GM23338 (cell line): ENCODE results near the gene NHEJ1. TPM values are rescaled to one million over a fixed set of nuclear protein-coding genes. Genes with fewer than 3 reads are reported as not detected.

Source experiments
- ATAC-seq: fragments of 200-7000 bp; cut with Tn5 transposase; 3 replicates; pipeline ENCODE4 v1.9.1; 2020
- DNase-seq: peaks from one replicate; pipeline ENCODE4 v3.0.0-alpha.2; 2015; ENCODE audit warnings: low spot score
- H2AFZ ChIP-seq: fragments of 200-600 bp; sonication (generic); 2 replicates; pipeline ENCODE4 v1.8.0; 2016; ENCODE audit warnings: antibody characterized with exemption, mild to moderate bottlenecking, moderate library complexity
- H3F3A ChIP-seq: fragments of 200-600 bp; sonication (generic); replicated peaks from 2 replicates; pipeline ENCODE4 v1.8.0; 2017; ENCODE audit warnings: antibody characterized with exemption, mixed run types, low read depth
- H3K27ac ChIP-seq: fragments of 200-600 bp; sonication (generic); 2 replicates; pipeline ENCODE4 v1.6.1; 2016; ENCODE audit warnings: low read depth
- H3K27me3 ChIP-seq: fragments of 200-600 bp; sonication (generic); 2 replicates; pipeline ENCODE4 v1.8.0; 2016; ENCODE audit warnings: mild to moderate bottlenecking, mixed run types, moderate library complexity; ENCODE audit not compliant: insufficient read depth
- H3K36me3 ChIP-seq: fragments of 200-600 bp; sonication (generic); 2 replicates; pipeline ENCODE4 v1.8.0; 2016; ENCODE audit warnings: mild to moderate bottlenecking; ENCODE audit not compliant: insufficient read depth
- H3K4me1 ChIP-seq: fragments of 200-600 bp; sonication (generic); 2 replicates; pipeline ENCODE4 v1.8.0; 2016; ENCODE audit warnings: mild to moderate bottlenecking, moderate library complexity; ENCODE audit not compliant: insufficient read depth
- H3K4me2 ChIP-seq: fragments of 200-600 bp; sonication (generic); 2 replicates; pipeline ENCODE4 v1.7.1; 2017; ENCODE audit warnings: mixed run types
- H3K4me3 ChIP-seq: fragments of 200-600 bp; sonication (generic); 2 replicates; pipeline ENCODE4 v1.6.1; 2016; ENCODE audit warnings: mixed run types
- H3K79me2 ChIP-seq: fragments of 200-600 bp; sonication (generic); replicated peaks from 2 replicates; pipeline ENCODE4 v1.8.0; 2017; ENCODE audit warnings: mild to moderate bottlenecking; ENCODE audit not compliant: insufficient read depth
- H3K9me2 ChIP-seq: fragments of 200-600 bp; sonication (generic); 2 replicates; pipeline ENCODE4 v1.8.0; 2017; ENCODE audit not compliant: insufficient read depth
- H4K20me1 ChIP-seq: fragments of 200-600 bp; sonication (generic); replicated peaks from 2 replicates; pipeline ENCODE4 v1.8.0; 2017; ENCODE audit warnings: mild to moderate bottlenecking; ENCODE audit not compliant: insufficient read depth
- H3K27ac Mint-ChIP-seq: 2 replicates; pipeline ENCODE4 v1.8.0; 2020; ENCODE audit warnings: inconsistent platforms, mild to moderate bottlenecking, moderate library complexity, mixed read lengths
- H3K27me3 Mint-ChIP-seq: 3 replicates; pipeline ENCODE4 v1.8.0; 2022; ENCODE audit warnings: low read depth, mild to moderate bottlenecking, moderate library complexity, mixed read lengths, inconsistent platforms; ENCODE audit not compliant: insufficient read depth, poor library complexity
- H3K36me3 Mint-ChIP-seq: 3 replicates; pipeline ENCODE4 v1.8.0; 2021; ENCODE audit warnings: low read depth, mild to moderate bottlenecking, inconsistent platforms, moderate library complexity, mixed read lengths
- H3K4me1 Mint-ChIP-seq: 3 replicates; pipeline ENCODE4 v1.8.0; 2020; ENCODE audit warnings: mild to moderate bottlenecking, inconsistent platforms, mixed read lengths
- H3K4me3 Mint-ChIP-seq: 3 replicates; pipeline ENCODE4 v1.8.0; 2021; ENCODE audit warnings: moderate library complexity, mild to moderate bottlenecking, inconsistent platforms, mixed read lengths
- H3K9me3 Mint-ChIP-seq: 3 replicates; pipeline ENCODE4 v1.8.0; 2020; ENCODE audit warnings: moderate library complexity, mild to moderate bottlenecking, inconsistent platforms, mixed read lengths
- CREB1 ChIP-seq: fragments of 250-450 bp; sonication (Bioruptor Pico); IDR thresholded peaks from 2 replicates; pipeline ENCODE4 v1.5.0; 2020; ENCODE audit warnings: low read depth, mild to moderate bottlenecking, moderate library complexity
- CTCF ChIP-seq, 2 experiments: fragments of 200-600 bp in 1 of 2; sonication (generic) in 1 of 2; conservative IDR thresholded peaks; 2 replicates each; pipeline versions ENCODE4 v1.5.1 to v1.6.1; 2016 to 2017; ENCODE audit warnings: antibody characterized with exemption in 2 of 2, low read depth in 2 of 2, mild to moderate bottlenecking in 2 of 2, moderate library complexity in 1 of 2
- ETS1 ChIP-seq: IDR thresholded peaks from 2 replicates; pipeline ENCODE4 v1.6.1; 2016; ENCODE audit warnings: antibody characterized with exemption
- EZH2 ChIP-seq: fragments of 200-600 bp; sonication (generic); IDR thresholded peaks from one replicate; pipeline ENCODE4 v1.8.0; 2017; ENCODE audit warnings: antibody characterized with exemption, mild to moderate bottlenecking, low read depth; ENCODE audit not compliant: unreplicated experiment
- EZH2phosphoT487 ChIP-seq: fragments of 200-600 bp; sonication (generic); IDR thresholded peaks from one replicate; pipeline ENCODE4 v1.8.1; 2018; ENCODE audit warnings: antibody characterized with exemption; ENCODE audit not compliant: unreplicated experiment
- JUNB ChIP-seq: IDR thresholded peaks from one replicate; pipeline ENCODE4 v1.6.1; 2016; ENCODE audit warnings: antibody characterized with exemption; ENCODE audit not compliant: unreplicated experiment
- NANOG ChIP-seq: IDR thresholded peaks from 2 replicates; pipeline ENCODE4 v1.6.1; 2016; ENCODE audit warnings: antibody characterized with exemption, borderline replicate concordance
- POLR2AphosphoS5 ChIP-seq: IDR thresholded peaks from 2 replicates; pipeline ENCODE4 v1.6.1; 2016; ENCODE audit warnings: antibody characterized with exemption, low read depth
- REST ChIP-seq: IDR thresholded peaks from one replicate; pipeline ENCODE4 v1.6.1; 2018; ENCODE audit warnings: antibody characterized with exemption; ENCODE audit not compliant: unreplicated experiment
- STAT1 ChIP-seq: IDR thresholded peaks from one replicate; pipeline ENCODE4 v1.6.1; 2016; ENCODE audit warnings: antibody characterized with exemption; ENCODE audit not compliant: unreplicated experiment
- ZNF114 ChIP-seq: fragments of 250-450 bp; sonication (Bioruptor Pico); IDR thresholded peaks from 2 replicates; pipeline ENCODE4 v1.5.0; 2020; ENCODE audit warnings: mild to moderate bottlenecking, moderate library complexity
- ZNF331 ChIP-seq: fragments of 250-450 bp; sonication (Bioruptor Pico); IDR thresholded peaks from 2 replicates; pipeline ENCODE4 v1.5.0; 2020; ENCODE audit warnings: low read depth, mild to moderate bottlenecking, moderate library complexity
- polyA plus RNA-seq: library from polyadenylated mRNA; unstranded; fragments of >200 nt; fragmentation: Nextera tagmentation; extraction: Ambion mirVana; gene quantifications from 2 replicates; pipeline ENCODE4 v1.2.1, GENCODE V29; 2016
- total RNA-seq: library from RNA; depleted of rRNA; stranded (reverse); fragments of >200 nt; shearing (Covaris generic); gene quantifications from 2 replicates; pipeline ENCODE4 v1.2.3, GENCODE V29; 2014
- TF ChIP-seq, protein P1 (sequence below): fragments of 250-450 bp; sonication (Bioruptor Pico); IDR thresholded peaks from 2 replicates; pipeline ENCODE4 v1.5.0; 2020; ENCODE audit warnings: mild to moderate bottlenecking, moderate library complexity

Gene NHEJ1
- total and polyA plus RNA-seq, 2 experiments from 2014 or later, result 19.6 to 30.6 TPM

GRCh38 chr2:219099329-219099728, 61.3 kb downstream of the NHEJ1 start:
- Histone ChIP-seq H3K4me2 (no peak overlapping the region), H3K4me3 (no peak overlapping the region), H3K36me3 (no peaks in the 10 kb centered on the region; the same call in 1 of the 2 replicates), H3K4me1 (no peaks in the 10 kb centered on the region), H2AFZ (no peak overlapping the region), H3K79me2 (no peaks in the 10 kb centered on the region), H3F3A (no peaks in the 10 kb centered on the region), H3K27me3 (no peaks in the 10 kb centered on the region), H3K9me2 (no peaks in the 10 kb centered on the region), H3K27ac (no peak overlapping the region), H4K20me1 (no peaks in the 10 kb centered on the region; the same call in 1 of the 2 replicates)
- Mint-ChIP-seq H3K4me3 (no peak overlapping the region), H3K27ac (no peak overlapping the region), H3K4me1 (peaks cover 5% of the 10 kb centered on the region; the same call in 2 of the 3 replicates), H3K36me3 (no peaks in the 10 kb centered on the region; the same call in 2 of the 3 replicates), H3K27me3 (no peaks in the 10 kb centered on the region), H3K9me3 (no peaks in the 10 kb centered on the region)
- DNase-seq (no peak), ATAC-seq (no peak)
- no peak for TF ChIP-seq STAT1
- TF ChIP-seq, protein P1, sequence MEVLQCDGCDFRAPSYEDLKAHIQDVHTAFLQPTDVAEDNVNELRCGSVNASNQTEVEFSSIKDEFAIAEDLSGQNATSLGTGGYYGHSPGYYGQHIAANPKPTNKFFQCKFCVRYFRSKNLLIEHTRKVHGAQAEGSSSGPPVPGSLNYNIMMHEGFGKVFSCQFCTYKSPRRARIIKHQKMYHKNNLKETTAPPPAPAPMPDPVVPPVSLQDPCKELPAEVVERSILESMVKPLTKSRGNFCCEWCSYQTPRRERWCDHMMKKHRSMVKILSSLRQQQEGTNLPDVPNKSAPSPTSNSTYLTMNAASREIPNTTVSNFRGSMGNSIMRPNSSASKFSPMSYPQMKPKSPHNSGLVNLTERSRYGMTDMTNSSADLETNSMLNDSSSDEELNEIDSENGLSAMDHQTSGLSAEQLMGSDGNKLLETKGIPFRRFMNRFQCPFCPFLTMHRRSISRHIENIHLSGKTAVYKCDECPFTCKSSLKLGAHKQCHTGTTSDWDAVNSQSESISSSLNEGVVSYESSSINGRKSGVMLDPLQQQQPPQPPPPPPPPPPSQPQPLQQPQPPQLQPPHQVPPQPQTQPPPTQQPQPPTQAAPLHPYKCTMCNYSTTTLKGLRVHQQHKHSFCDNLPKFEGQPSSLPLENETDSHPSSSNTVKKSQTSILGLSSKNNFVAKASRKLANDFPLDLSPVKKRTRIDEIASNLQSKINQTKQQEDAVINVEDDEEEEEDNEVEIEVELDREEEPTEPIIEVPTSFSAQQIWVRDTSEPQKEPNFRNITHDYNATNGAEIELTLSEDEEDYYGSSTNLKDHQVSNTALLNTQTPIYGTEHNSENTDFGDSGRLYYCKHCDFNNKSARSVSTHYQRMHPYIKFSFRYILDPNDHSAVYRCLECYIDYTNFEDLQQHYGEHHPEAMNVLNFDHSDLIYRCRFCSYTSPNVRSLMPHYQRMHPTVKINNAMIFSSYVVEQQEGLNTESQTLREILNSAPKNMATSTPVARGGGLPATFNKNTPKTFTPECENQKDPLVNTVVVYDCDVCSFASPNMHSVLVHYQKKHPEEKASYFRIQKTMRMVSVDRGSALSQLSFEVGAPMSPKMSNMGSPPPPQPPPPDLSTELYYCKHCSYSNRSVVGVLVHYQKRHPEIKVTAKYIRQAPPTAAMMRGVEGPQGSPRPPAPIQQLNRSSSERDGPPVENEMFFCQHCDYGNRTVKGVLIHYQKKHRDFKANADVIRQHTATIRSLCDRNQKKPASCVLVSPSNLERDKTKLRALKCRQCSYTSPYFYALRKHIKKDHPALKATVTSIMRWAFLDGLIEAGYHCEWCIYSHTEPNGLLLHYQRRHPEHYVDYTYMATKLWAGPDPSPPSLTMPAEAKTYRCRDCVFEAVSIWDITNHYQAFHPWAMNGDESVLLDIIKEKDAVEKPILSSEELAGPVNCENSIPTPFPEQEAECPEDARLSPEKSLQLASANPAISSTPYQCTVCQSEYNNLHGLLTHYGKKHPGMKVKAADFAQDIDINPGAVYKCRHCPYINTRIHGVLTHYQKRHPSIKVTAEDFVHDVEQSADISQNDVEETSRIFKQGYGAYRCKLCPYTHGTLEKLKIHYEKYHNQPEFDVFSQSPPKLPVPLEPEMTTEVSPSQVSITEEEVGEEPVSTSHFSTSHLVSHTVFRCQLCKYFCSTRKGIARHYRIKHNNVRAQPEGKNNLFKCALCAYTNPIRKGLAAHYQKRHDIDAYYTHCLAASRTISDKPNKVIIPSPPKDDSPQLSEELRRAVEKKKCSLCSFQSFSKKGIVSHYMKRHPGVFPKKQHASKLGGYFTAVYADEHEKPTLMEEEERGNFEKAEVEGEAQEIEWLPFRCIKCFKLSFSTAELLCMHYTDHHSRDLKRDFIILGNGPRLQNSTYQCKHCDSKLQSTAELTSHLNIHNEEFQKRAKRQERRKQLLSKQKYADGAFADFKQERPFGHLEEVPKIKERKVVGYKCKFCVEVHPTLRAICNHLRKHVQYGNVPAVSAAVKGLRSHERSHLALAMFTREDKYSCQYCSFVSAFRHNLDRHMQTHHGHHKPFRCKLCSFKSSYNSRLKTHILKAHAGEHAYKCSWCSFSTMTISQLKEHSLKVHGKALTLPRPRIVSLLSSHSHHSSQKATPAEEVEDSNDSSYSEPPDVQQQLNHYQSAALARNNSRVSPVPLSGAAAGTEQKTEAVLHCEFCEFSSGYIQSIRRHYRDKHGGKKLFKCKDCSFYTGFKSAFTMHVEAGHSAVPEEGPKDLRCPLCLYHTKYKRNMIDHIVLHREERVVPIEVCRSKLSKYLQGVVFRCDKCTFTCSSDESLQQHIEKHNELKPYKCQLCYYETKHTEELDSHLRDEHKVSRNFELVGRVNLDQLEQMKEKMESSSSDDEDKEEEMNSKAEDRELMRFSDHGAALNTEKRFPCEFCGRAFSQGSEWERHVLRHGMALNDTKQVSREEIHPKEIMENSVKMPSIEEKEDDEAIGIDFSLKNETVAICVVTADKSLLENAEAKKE (CRISPR knock-in tag), result no peak
- no peak for TF ChIP-seq ZNF114 (CRISPR knock-in tag)
- TF ChIP-seq EZH2, result no peak
- TF ChIP-seq NANOG, result no peak
- no peak for TF ChIP-seq ETS1
- TF ChIP-seq CREB1 (CRISPR knock-in tag), result no peak
- no peak for TF ChIP-seq JUNB
- TF ChIP-seq CTCF (conservative IDR thresholded peaks at IDR 0.05; ENCODE audit: low read depth in 2 of 2), result no peak
- no peak for TF ChIP-seq REST
- no peak for TF ChIP-seq POLR2AphosphoS5
- TF ChIP-seq ZNF331 (CRISPR knock-in tag), result no peak
- TF ChIP-seq EZH2phosphoT487, result no peak
